ENCODE measurements around the gene ZSWIM1. TPM values are rescaled to one million over a fixed set of nuclear protein-coding genes. Genes with fewer than 3 reads are reported as not detected.

Gene ZSWIM1
- total and polyA plus RNA-seq, 2 of the 13 experiments (the other 11 are each of a cell fraction or from before 2014, with no cell fraction given), result 9.5 to 11.7 TPM

DNA sequence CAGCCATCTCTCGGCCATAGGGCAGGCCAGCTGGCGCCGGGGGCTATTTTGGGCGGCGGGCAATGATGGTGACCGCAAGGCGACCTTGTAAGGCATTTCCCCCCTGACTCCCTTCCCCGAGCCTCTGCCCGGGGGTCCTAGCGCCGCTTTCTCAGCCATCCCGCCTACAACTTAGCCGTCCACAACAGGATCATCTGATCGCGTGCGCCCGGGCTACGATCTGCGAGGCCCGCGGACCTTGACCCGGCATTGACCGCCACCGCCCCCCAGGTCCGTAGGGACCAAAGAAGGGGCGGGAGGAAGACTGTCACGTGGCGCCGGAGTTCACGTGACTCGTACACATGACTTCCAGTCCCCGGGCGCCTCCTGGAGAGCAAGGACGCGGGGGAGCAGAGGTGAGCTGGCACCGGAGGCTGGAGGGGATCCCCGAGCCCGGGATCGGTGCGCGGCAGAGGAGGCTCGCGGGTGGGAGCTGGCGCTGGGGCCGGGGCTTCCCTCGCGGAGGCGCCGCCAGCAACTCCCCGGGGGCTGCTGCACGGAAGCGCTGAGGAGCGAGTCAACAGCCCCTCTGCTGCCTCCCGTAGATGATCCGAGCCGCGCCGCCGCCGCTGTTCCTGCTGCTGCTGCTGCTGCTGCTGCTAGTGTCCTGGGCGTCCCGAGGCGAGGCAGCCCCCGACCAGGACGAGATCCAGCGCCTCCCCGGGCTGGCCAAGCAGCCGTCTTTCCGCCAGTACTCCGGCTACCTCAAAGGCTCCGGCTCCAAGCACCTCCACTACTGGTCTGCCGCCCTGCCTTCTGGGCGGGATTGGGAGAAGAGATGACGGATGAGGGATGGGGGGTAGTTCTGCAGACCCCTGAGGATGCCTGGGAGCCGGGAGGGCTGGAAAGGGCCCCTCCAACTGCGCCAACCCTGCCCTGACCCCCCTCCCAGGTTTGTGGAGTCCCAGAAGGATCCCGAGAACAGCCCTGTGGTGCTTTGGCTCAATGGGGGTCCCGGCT, 10.3 kb downstream of the ZSWIM1 start, which contains the start of the genes CTSA and NEURL2 (continued):
- peak; percentile 96 for TF ChIP-seq ZNF256 (CRISPR knock-in tag; conservative IDR thresholded peaks at IDR 0.05)
- TF ChIP-seq ATF1 (CRISPR knock-in tag; IDR thresholded peaks at IDR 0.05), result no peak
- peak; percentile 84 for TF ChIP-seq MIER2 (CRISPR knock-in tag; IDR thresholded peaks at IDR 0.05)
- TF ChIP-seq ZSCAN25 (CRISPR knock-in tag; IDR thresholded peaks at IDR 0.05), result peak; percentile 90
- peak; percentile 99 for TF ChIP-seq ZNF780A (CRISPR knock-in tag; IDR thresholded peaks at IDR 0.05)
- peak; percentile 99 for TF ChIP-seq FOXK1 (CRISPR knock-in tag; IDR thresholded peaks at IDR 0.05; ENCODE audit: borderline replicate concordance, low read depth)
- TF ChIP-seq HHEX (CRISPR knock-in tag; IDR thresholded peaks at IDR 0.05), result peak; percentile 77
- peak; percentile 88; the same call in 1 of the 2 replicates for TF ChIP-seq JUNB (CRISPR knock-in tag; IDR thresholded peaks at IDR 0.05; ENCODE audit: borderline replicate concordance)
- peak; percentile 90 for TF ChIP-seq RBM22 (optimal IDR thresholded peaks at IDR 0.05; ENCODE audit: low read length)
- peak; percentile 100 for TF ChIP-seq SIN3A (IDR thresholded peaks at IDR 0.05; ENCODE audit: borderline replicate concordance, low read depth, low read length)
- TF ChIP-seq MZF1 (CRISPR knock-in tag; IDR thresholded peaks at IDR 0.05; ENCODE audit: borderline replicate concordance), result peak; percentile 78
- peak; percentile 98 for TF ChIP-seq ZNF564 (CRISPR knock-in tag; IDR thresholded peaks at IDR 0.05)
- TF ChIP-seq NR2F1 (CRISPR knock-in tag; IDR thresholded peaks at IDR 0.05), result peak; percentile 98
- TF ChIP-seq, protein P1, sequence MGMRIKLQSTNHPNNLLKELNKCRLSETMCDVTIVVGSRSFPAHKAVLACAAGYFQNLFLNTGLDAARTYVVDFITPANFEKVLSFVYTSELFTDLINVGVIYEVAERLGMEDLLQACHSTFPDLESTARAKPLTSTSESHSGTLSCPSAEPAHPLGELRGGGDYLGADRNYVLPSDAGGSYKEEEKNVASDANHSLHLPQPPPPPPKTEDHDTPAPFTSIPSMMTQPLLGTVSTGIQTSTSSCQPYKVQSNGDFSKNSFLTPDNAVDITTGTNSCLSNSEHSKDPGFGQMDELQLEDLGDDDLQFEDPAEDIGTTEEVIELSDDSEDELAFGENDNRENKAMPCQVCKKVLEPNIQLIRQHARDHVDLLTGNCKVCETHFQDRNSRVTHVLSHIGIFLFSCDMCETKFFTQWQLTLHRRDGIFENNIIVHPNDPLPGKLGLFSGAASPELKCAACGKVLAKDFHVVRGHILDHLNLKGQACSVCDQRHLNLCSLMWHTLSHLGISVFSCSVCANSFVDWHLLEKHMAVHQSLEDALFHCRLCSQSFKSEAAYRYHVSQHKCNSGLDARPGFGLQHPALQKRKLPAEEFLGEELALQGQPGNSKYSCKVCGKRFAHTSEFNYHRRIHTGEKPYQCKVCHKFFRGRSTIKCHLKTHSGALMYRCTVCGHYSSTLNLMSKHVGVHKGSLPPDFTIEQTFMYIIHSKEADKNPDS (CRISPR knock-in tag; IDR thresholded peaks at IDR 0.05), result peak; percentile 96
- TF ChIP-seq TBP (CRISPR knock-in tag; IDR thresholded peaks at IDR 0.05), result no peak
- TF ChIP-seq ZNF414 (CRISPR knock-in tag; IDR thresholded peaks at IDR 0.05), result peak; percentile 100
- peak; percentile 100 for TF ChIP-seq DMAP1 (CRISPR knock-in tag; IDR thresholded peaks at IDR 0.05)
- peak; percentile 94 for TF ChIP-seq ZNF746 (CRISPR knock-in tag; IDR thresholded peaks at IDR 0.05)
- TF ChIP-seq RNF2 (conservative IDR thresholded peaks at IDR 0.05; ENCODE audit: low read depth), result peak; percentile 97
- peak; percentile 63; the same call in 1 of the 2 replicates for TF ChIP-seq GLI4 (CRISPR knock-in tag; IDR thresholded peaks at IDR 0.05; ENCODE audit: borderline replicate concordance)
- peak; percentile 100 for TF ChIP-seq ZGPAT (CRISPR knock-in tag; IDR thresholded peaks at IDR 0.05)
- peak; percentile 56; the same call in 1 of the 2 replicates for TF ChIP-seq ZNF143 (CRISPR knock-in tag; IDR thresholded peaks at IDR 0.05)
- peak; percentile 77; the same call in 1 of the 2 replicates for TF ChIP-seq JUND (CRISPR knock-in tag; IDR thresholded peaks at IDR 0.05)
- peak; percentile 97; the same call in 1 of the 2 replicates for TF ChIP-seq THYN1 (CRISPR knock-in tag; IDR thresholded peaks at IDR 0.05; ENCODE audit: borderline replicate concordance, low read depth)
- peak; percentile 98 for TF ChIP-seq AKAP8 (CRISPR knock-in tag; IDR thresholded peaks at IDR 0.05)
- TF ChIP-seq JDP2 (CRISPR knock-in tag; IDR thresholded peaks at IDR 0.05; ENCODE audit: borderline replicate concordance), result peak; percentile 98
- no peak for TF ChIP-seq SOX6 (IDR thresholded peaks at IDR 0.05)
- peak; percentile 96 for TF ChIP-seq SOX6 (CRISPR knock-in tag; IDR thresholded peaks at IDR 0.05)
